ENCODE results near the gene ACADSB. TPM values are rescaled to one million over a fixed set of nuclear protein-coding genes. Genes with fewer than 3 reads are reported as not detected.

The ACADSB gene
- total RNA-seq, 1 donor from 2014 or later: 19.5 TPM

GRCh38 chr10:123068087-123068853 is 59.5 kb downstream of the ACADSB start:
- no peaks in the 10 kb centered on the region for H3K4me1 Mint-ChIP-seq (ENCODE audit: unreplicated experiment)
- no peak for TF ChIP-seq CTCF (IDR thresholded peaks at IDR 0.05)
- H3K36me3 Mint-ChIP-seq (ENCODE audit: unreplicated experiment): no peaks in the 10 kb centered on the region
- DNase-seq (ENCODE audit: extremely low spot score, unreplicated experiment): no peak
- peaks cover 17% of the 10 kb centered on the region for H3K27me3 Mint-ChIP-seq (ENCODE audit: unreplicated experiment)
- no peak overlapping the region for H3K27ac Mint-ChIP-seq (ENCODE audit: unreplicated experiment)
- no peaks in the 10 kb centered on the region for H3K9me3 Mint-ChIP-seq (ENCODE audit: unreplicated experiment)
- H3K4me3 Mint-ChIP-seq (ENCODE audit: unreplicated experiment): no peak overlapping the region

- no peak for TF ChIP-seq CTCF (IDR thresholded peaks at IDR 0.05)
Measured at GRCh38 chr10:123069246-123069986, 60.6 kb downstream of the ACADSB start.

DNA sequence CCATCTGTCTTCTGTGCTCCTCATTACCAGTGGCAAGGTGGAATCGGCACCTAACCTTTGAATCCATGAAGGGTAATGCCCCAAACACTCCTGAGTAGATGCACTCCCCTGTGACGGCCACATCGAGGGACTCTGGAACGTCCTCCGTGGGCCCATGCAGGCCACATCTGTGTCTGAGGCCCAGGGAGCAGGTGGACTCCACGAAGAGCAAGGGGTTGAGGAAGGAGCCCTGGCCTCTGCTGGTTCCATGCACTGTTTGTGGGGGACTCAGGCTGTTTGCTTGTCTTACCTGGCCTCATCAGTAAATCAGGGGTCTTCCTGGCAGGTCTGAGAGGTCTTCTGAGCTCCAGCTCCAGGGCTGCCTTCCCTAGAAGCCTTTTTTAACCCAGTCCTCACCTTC is 64.4 kb downstream of the ACADSB start:
- Mint-ChIP-seq H3K27me3 (ENCODE audit: unreplicated experiment) (peaks cover 9% of the 10 kb centered on the region), H3K36me3 (ENCODE audit: unreplicated experiment) (no peaks in the 10 kb centered on the region), H3K4me1 (ENCODE audit: unreplicated experiment) (no peaks in the 10 kb centered on the region)

More at GRCh38 chr10:123069246-123069986, 60.6 kb downstream of the ACADSB start:
- H3K27me3 Mint-ChIP-seq (ENCODE audit: unreplicated experiment): peaks cover 17% of the 10 kb centered on the region
- no peaks in the 10 kb centered on the region for H3K4me1 Mint-ChIP-seq (ENCODE audit: unreplicated experiment)
- no peaks in the 10 kb centered on the region for H3K36me3 Mint-ChIP-seq (ENCODE audit: unreplicated experiment)
- no peak for DNase-seq (ENCODE audit: extremely low spot score, unreplicated experiment)
- no peak overlapping the region for H3K4me3 Mint-ChIP-seq (ENCODE audit: unreplicated experiment)
- no peak overlapping the region for H3K27ac Mint-ChIP-seq (ENCODE audit: unreplicated experiment)
- H3K9me3 Mint-ChIP-seq (ENCODE audit: unreplicated experiment): no peaks in the 10 kb centered on the region

GRCh38 chr10:123074215-123074614 is 65.4 kb downstream of the ACADSB start:
- Mint-ChIP-seq H3K9me3 (ENCODE audit: unreplicated experiment) (no peaks in the 10 kb centered on the region), H3K4me1 (ENCODE audit: unreplicated experiment) (no peaks in the 10 kb centered on the region), H3K36me3 (ENCODE audit: unreplicated experiment) (no peaks in the 10 kb centered on the region), H3K27me3 (ENCODE audit: unreplicated experiment) (peaks cover 4% of the 10 kb centered on the region), H3K27ac (ENCODE audit: unreplicated experiment) (no peak overlapping the region), H3K4me3 (ENCODE audit: unreplicated experiment) (no peak overlapping the region)
- TF ChIP-seq CTCF (IDR thresholded peaks at IDR 0.05): no peak
- DNase-seq (ENCODE audit: extremely low spot score, unreplicated experiment): no peak

More for the DNA sequence above, 64.4 kb downstream of the ACADSB start:
- no peaks in the 10 kb centered on the region for H3K9me3 Mint-ChIP-seq (ENCODE audit: unreplicated experiment)
- no peak overlapping the region for H3K27ac Mint-ChIP-seq (ENCODE audit: unreplicated experiment)
- no peak overlapping the region for H3K4me3 Mint-ChIP-seq (ENCODE audit: unreplicated experiment)
- no peak for TF ChIP-seq CTCF (IDR thresholded peaks at IDR 0.05)
- DNase-seq (ENCODE audit: extremely low spot score, unreplicated experiment): no peak

- H3K27ac Mint-ChIP-seq (ENCODE audit: unreplicated experiment): no peak overlapping the region
Measured at GRCh38 chr10:123081896-123082295, 73.1 kb downstream of the ACADSB start.

More at GRCh38 chr10:123081896-123082295, 73.1 kb downstream of the ACADSB start:
- Mint-ChIP-seq H3K36me3 (ENCODE audit: unreplicated experiment) (no peaks in the 10 kb centered on the region), H3K4me1 (ENCODE audit: unreplicated experiment) (no peaks in the 10 kb centered on the region), H3K9me3 (ENCODE audit: unreplicated experiment) (peaks cover 5% of the 10 kb centered on the region), H3K4me3 (ENCODE audit: unreplicated experiment) (no peak overlapping the region), H3K27me3 (ENCODE audit: unreplicated experiment) (no peaks in the 10 kb centered on the region)
- no peak for TF ChIP-seq CTCF (IDR thresholded peaks at IDR 0.05)
- no peak for DNase-seq (ENCODE audit: extremely low spot score, unreplicated experiment)
